ENCODE measurements around the gene KDM4C. TPM values are rescaled to one million over a fixed set of nuclear protein-coding genes. Genes with fewer than 3 reads are reported as not detected.

Gene KDM4C
- polyA plus RNA-seq, 1 donor (not counting 4 experiments of a cell fraction or from before 2014, with no cell fraction given), result 17.2 TPM

GRCh38 chr9:7011395-7012067 lies 253.8 kb downstream of the KDM4C start:
- Histone ChIP-seq H3K9me1 (ENCODE audit: control insufficient read depth, extremely low read depth, insufficient read depth, low read length) (no peaks in the 10 kb centered on the region), H3K27ac (ENCODE audit: control insufficient read depth, insufficient read depth, low read length) (no peak overlapping the region), H3K27me3 (ENCODE audit: control insufficient read depth, extremely low read depth, insufficient read depth, low read length) (no peaks in the 10 kb centered on the region), H2AFZ (ENCODE audit: control insufficient read depth, low read length) (no peak overlapping the region), H3K4me3 (ENCODE audit: control insufficient read depth in 2 of 3, extremely low read depth in 1 of 3, insufficient read depth in 2 of 3, low read depth in 1 of 3, low read length in 3 of 3) (no peak overlapping the region), H3K9me3 (ENCODE audit: control insufficient read depth, low read depth, low read length) (no peaks in the 10 kb centered on the region), H3K9ac (ENCODE audit: control insufficient read depth, extremely low read depth, insufficient read depth, low read length) (no peak overlapping the region), H3K4me1 (ENCODE audit: control insufficient read depth, extremely low read depth, insufficient read depth, low read length) (no peaks in the 10 kb centered on the region), H3K4me2 (ENCODE audit: control insufficient read depth, extremely low read depth, insufficient read depth, low read depth, low read length) (no peak overlapping the region), H4K20me1 (ENCODE audit: control insufficient read depth, extremely low read depth, insufficient read depth, low read length) (no peaks in the 10 kb centered on the region), H3K79me2 (ENCODE audit: control insufficient read depth, insufficient read depth, low read length) (no peaks in the 10 kb centered on the region), H3K36me3 (ENCODE audit: control insufficient read depth in 2 of 2, extremely low read depth in 1 of 2, insufficient read depth in 2 of 2, low read length in 2 of 2) (peaks cover 0 to 10% of the 10 kb centered on the region in 2 experiments)
- TF ChIP-seq EZH2 (IDR thresholded peaks at IDR 0.05; ENCODE audit: low read length) (no peak), CTCF (optimal IDR thresholded peaks at IDR 0.05 in 1 of 3, IDR thresholded peaks at IDR 0.05 in 1 of 3, conservative IDR thresholded peaks at IDR 0.05 in 1 of 3; ENCODE audit: extremely low read depth in 1 of 3, insufficient read depth in 2 of 3, low read length in 3 of 3) (no peak)
- no peak for FAIRE-seq
- DNase-seq (ENCODE audit: low read depth, low spot score), result no peak
- dilution Hi-C loops (cut with MboI; ENCODE audit: extremely low pct_ligation_motif_present, low sequenced_read_pairs), result no loop called here

GRCh38 chr9:7027996-7028395 lies 270.2 kb downstream of the KDM4C start:
- Histone ChIP-seq H3K9me3 (ENCODE audit: control insufficient read depth, low read depth, low read length) (no peaks in the 10 kb centered on the region), H3K9me1 (ENCODE audit: control insufficient read depth, extremely low read depth, insufficient read depth, low read length) (no peaks in the 10 kb centered on the region), H3K4me2 (ENCODE audit: control insufficient read depth, extremely low read depth, insufficient read depth, low read depth, low read length) (no peak overlapping the region), H3K79me2 (ENCODE audit: control insufficient read depth, insufficient read depth, low read length) (no peaks in the 10 kb centered on the region), H2AFZ (ENCODE audit: control insufficient read depth, low read length) (no peak overlapping the region), H3K27me3 (ENCODE audit: control insufficient read depth, extremely low read depth, insufficient read depth, low read length) (no peaks in the 10 kb centered on the region), H3K4me3 (ENCODE audit: control insufficient read depth in 2 of 3, extremely low read depth in 1 of 3, insufficient read depth in 2 of 3, low read depth in 1 of 3, low read length in 3 of 3) (no peak overlapping the region), H3K27ac (ENCODE audit: control insufficient read depth, insufficient read depth, low read length) (no peak overlapping the region), H3K36me3 (ENCODE audit: control insufficient read depth in 2 of 2, extremely low read depth in 1 of 2, insufficient read depth in 2 of 2, low read length in 2 of 2) (no peaks in the 10 kb centered on the region), H3K9ac (ENCODE audit: control insufficient read depth, extremely low read depth, insufficient read depth, low read length) (no peak overlapping the region), H4K20me1 (ENCODE audit: control insufficient read depth, extremely low read depth, insufficient read depth, low read length) (peaks cover 3% of the 10 kb centered on the region), H3K4me1 (ENCODE audit: control insufficient read depth, extremely low read depth, insufficient read depth, low read length) (no peaks in the 10 kb centered on the region)
- dilution Hi-C loops (cut with MboI; ENCODE audit: extremely low pct_ligation_motif_present, low sequenced_read_pairs), result no loop called here
- TF ChIP-seq CTCF (optimal IDR thresholded peaks at IDR 0.05 in 1 of 3, IDR thresholded peaks at IDR 0.05 in 1 of 3, conservative IDR thresholded peaks at IDR 0.05 in 1 of 3; ENCODE audit: extremely low read depth in 1 of 3, insufficient read depth in 2 of 3, low read length in 3 of 3) (no peak), EZH2 (IDR thresholded peaks at IDR 0.05; ENCODE audit: low read length) (no peak)
- no peak for DNase-seq (ENCODE audit: low read depth, low spot score)
- no peak for FAIRE-seq
